T47D (cell line): ENCODE results near the gene GTSE1.

Experiments
- DNase-seq, 2 experiments: peaks; one replicate each; pipeline versions ENCODE4 v3.0.0 to v3.0.0-alpha.2; 2011 to 2012; ENCODE audit warnings: low read depth in 1 of 2, low spot score in 1 of 2
- JUND ChIP-seq: IDR thresholded peaks from 2 replicates; pipeline ENCODE4 v1.6.1; 2012; ENCODE audit warnings: low read depth
- in situ Hi-C: cut with HindIII; loops from 2 replicates; pipeline ENCODE4 v1.10.0; 2016; ENCODE audit warnings: low sequenced_read_pairs, low pct_unique_long_range_greater_than_20kb

GTSE1 gene

GRCh38 chr22:46357711-46358520 lies 61.2 kb downstream of the GTSE1 start:
- in situ Hi-C loops: no loop called here
- no peak for TF ChIP-seq JUND

GRCh38 chr22:46358766-46359165 lies 62.1 kb downstream of the GTSE1 start:
- in situ Hi-C loops: no loop called here
- DNase-seq: no peak
- TF ChIP-seq JUND: no peak

More at GRCh38 chr22:46357711-46358520, 61.2 kb downstream of the GTSE1 start:
- DNase-seq: no peak

- in situ Hi-C loops: no loop called here
- no peak for TF ChIP-seq JUND
- DNase-seq: no peak
These were observed 62.7 kb downstream of the GTSE1 start for GRCh38 chr22:46359362-46359761.

DNA sequence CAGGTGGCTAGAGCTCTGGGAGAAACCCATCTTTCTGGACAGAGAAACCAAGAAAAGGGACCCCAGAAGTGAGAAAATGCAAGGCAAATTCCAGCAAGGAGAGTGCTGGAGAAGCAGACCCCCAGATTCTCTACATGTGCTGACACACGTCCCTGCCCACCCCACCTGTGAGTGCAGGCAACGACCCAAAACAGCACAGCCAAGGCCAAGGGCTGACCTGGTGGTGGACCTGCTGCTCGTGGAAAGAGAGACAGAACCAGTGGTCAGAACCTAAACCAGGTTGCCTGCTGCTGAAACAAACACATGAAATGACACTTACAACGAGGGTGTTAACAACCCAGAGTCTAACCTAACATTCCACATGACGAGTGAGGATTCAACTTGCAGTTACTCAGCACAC lies 63.4 kb downstream of the GTSE1 start:
- TF ChIP-seq JUND: no peak
- in situ Hi-C loops: no loop called here

GRCh38 chr22:46360891-46361290 lies 64.2 kb downstream of the GTSE1 start:
- no peak for TF ChIP-seq JUND
- DNase-seq: no peak
- in situ Hi-C loops: no loop called here

More for the DNA sequence above, 63.4 kb downstream of the GTSE1 start:
- no peak for DNase-seq

- no peak for DNase-seq
- TF ChIP-seq JUND: no peak
- in situ Hi-C loops: no loop called here
These were observed 65.1 kb downstream of the GTSE1 start for GRCh38 chr22:46361826-46362202.

GRCh38 chr22:46362203-46362933 lies 65.7 kb downstream of the GTSE1 start:
- no peak for TF ChIP-seq JUND
- in situ Hi-C loops: no loop called here
- DNase-seq: no peak

GRCh38 chr22:46362934-46363515 lies 66.4 kb downstream of the GTSE1 start:
- DNase-seq: no peak
- in situ Hi-C loops: no loop called here
- TF ChIP-seq JUND: no peak

GRCh38 chr22:46363611-46364321 lies 67.1 kb downstream of the GTSE1 start:
- DNase-seq: no peak
- in situ Hi-C loops: no loop called here
- TF ChIP-seq JUND: no peak

DNA sequence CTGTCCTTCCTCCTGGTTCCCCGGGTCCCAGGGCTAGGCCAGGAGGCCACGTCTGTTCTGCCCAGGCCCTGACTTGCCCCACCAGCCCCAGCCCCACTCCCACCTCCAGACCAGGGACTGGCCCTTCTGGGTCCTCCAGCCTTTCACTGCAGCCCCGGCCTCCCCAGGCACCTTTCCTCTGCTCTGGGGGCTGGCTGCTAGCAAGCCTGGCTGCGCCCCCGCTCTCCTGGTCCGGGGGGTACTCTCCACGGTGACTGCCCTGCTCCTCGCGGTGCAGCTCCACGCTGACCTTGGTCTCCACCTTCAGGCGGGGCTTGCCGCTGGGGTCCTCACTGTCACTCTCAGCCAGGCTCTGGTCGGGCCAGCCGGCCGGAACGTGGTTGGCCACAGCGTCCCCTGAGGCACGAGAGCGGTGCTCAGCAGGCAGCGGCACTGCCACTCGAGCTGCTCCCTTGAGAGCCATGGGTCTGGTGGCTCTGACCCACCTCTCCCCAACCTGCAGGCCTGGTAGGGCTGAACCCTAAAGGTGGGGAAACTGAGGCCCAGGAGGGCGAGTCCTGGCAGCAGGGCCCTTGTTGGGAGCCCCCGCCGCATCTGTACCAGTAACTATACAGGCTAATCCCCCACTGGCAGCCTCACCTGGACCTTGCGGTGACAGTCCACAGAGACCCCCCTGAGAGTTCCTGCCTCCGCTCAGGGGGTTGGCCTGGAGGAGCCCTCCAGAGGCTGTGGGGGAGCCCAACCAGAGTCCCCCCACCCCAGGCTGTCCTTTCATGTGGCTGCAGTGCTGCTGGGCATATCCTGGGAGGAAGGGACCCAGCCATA lies 67.9 kb downstream of the GTSE1 start:
- DNase-seq: no peak
- TF ChIP-seq JUND: no peak
- in situ Hi-C loops: no loop called here

DNA sequence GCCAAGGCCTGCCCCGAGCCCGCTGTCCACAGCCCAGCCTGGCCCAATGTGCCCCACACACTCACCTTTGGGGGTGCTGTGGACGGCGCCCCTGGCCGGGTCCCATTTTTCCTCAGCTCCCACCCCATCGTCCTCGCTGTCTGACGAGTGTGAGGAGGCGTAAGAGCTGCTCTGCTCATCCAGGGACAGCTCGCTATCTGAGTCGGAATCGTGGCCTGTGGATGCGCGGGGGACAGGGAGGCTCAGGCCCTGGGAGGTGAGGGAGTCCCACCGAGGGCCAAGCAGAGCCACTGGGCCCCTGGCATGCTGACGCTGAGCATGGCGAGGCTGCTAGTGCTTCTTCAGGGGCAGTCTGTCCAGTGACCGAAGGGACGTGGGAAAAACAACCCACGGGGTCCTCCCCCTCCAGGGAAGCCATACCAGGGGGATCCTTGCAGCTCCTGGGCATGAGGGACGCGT lies 68.5 kb downstream of the GTSE1 start:
- no peak for DNase-seq
- TF ChIP-seq JUND: no peak
- in situ Hi-C loops: no loop called here

GRCh38 chr22:46366327-46366731 lies 69.7 kb downstream of the GTSE1 start:
- no peak for DNase-seq
- no peak for TF ChIP-seq JUND
- in situ Hi-C loops: no loop called here
